Transverse colon (tissue), 4 donors: ENCODE measurements around the gene XAGE1A.
"Not testable (repeated sequence)": the region's sequence is repeated elsewhere in the genome, so short reads cannot be mapped to it uniquely, and the experiment has no call there.

ENCODE experiments used
- POLR2AphosphoS5 ChIP-seq, 3 donors: sonication (generic); formaldehyde crosslinking; IDR thresholded peaks; one replicate each; pipeline ENCODE4 v1.6.1; 2016; ENCODE audit warnings: antibody characterized with exemption in 3 of 3
- TF ChIP-seq, protein P1 (sequence below), 5 experiments: fragments of 200-600 bp in 3 of 5; fragments of 450-650 bp in 2 of 5; sonication (generic) in 3 of 5; IDR thresholded peaks; 1 replicate in 2 of 5; 2 replicates in 3 of 5; pipeline ENCODE4 v1.5.1; 2016 to 2017; ENCODE audit warnings: antibody characterized with exemption in 5 of 5, inconsistent platforms in 3 of 5, mild to moderate bottlenecking in 2 of 5, moderate library complexity in 1 of 5

DNA sequence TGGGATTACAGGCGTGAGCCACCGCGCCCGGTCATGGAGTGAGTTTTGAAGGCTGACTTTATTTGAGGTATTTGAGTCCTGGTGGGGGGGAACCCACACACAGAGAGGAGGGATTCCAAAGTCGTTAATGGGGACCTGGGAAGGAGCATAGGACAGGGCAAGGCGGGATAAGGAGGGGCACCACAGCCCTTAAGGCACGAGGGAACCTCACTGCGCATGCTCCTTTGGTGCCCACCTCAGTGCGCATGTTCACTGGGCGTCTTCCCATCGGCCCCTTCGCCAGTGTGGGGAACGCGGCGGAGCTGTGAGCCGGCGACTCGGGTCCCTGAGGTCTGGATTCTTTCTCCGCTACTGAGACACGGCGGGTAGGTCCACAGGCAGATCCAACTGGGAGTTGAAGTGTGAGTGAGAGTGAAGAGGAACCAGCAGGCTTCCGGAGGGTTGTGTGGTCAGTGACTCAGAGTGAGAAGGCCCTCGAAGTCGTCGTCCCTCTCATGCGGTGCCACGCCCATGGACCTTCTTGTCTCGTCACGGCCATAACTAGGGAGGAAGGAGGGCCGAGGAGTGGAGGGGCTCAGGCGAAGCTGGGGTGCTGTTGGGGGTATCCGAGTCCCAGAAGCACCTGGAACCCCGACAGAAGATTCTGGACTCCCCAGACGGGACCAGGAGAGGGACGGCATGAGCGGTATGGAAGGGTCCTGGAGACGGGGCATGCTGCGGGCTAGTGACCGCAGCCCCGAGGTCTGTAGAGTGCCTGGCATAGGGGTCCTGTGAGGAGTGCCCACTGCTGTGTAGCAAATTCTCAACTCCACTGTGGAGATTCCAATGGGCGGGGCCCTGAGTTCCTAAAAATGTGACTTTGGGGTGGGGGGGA is at the start of gene XAGE1A:
- TF ChIP-seq POLR2AphosphoS5 (IDR thresholded peaks at IDR 0.05) = not testable (repeated sequence)
- TF ChIP-seq, protein P1, sequence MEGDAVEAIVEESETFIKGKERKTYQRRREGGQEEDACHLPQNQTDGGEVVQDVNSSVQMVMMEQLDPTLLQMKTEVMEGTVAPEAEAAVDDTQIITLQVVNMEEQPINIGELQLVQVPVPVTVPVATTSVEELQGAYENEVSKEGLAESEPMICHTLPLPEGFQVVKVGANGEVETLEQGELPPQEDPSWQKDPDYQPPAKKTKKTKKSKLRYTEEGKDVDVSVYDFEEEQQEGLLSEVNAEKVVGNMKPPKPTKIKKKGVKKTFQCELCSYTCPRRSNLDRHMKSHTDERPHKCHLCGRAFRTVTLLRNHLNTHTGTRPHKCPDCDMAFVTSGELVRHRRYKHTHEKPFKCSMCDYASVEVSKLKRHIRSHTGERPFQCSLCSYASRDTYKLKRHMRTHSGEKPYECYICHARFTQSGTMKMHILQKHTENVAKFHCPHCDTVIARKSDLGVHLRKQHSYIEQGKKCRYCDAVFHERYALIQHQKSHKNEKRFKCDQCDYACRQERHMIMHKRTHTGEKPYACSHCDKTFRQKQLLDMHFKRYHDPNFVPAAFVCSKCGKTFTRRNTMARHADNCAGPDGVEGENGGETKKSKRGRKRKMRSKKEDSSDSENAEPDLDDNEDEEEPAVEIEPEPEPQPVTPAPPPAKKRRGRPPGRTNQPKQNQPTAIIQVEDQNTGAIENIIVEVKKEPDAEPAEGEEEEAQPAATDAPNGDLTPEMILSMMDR (IDR thresholded peaks at IDR 0.05) = not testable (repeated sequence)
